Measurements from ENCODE around the gene PTPRG. TPM values are rescaled to one million over a fixed set of nuclear protein-coding genes. Genes with fewer than 3 reads are reported as not detected.

Gene PTPRG
- total and polyA plus RNA-seq, 2 experiments from 2014 or later: 24.4 to 131 TPM

DNA sequence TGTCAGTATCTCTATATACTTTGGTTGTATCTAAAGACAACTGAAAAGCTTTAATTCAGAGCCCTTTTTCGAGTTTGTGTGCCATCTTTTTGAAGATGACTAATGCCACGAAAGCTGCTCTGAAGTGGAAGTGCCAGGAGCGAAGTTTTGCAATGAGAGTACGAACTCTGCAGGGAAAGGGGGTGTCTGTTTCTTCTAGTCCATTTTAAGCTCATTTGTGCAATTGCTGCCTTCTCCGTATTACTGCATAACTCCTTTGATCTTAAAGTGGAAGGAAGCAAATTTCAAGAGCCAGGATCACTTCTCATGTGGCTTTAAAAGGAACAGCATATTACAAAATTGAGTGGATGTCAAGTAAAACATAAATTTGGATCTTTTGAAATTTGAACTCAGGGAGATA is 566.7 kb downstream of the PTPRG start (continued):
- TF ChIP-seq, protein P1, sequence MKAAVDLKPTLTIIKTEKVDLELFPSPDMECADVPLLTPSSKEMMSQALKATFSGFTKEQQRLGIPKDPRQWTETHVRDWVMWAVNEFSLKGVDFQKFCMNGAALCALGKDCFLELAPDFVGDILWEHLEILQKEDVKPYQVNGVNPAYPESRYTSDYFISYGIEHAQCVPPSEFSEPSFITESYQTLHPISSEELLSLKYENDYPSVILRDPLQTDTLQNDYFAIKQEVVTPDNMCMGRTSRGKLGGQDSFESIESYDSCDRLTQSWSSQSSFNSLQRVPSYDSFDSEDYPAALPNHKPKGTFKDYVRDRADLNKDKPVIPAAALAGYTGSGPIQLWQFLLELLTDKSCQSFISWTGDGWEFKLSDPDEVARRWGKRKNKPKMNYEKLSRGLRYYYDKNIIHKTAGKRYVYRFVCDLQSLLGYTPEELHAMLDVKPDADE (IDR thresholded peaks at IDR 0.05): no peak
- TF ChIP-seq CREB1 (CRISPR knock-in tag; IDR thresholded peaks at IDR 0.05; ENCODE audit: low read depth) (no peak), EZH2 (IDR thresholded peaks at IDR 0.05; ENCODE audit: low read depth, unreplicated experiment) (no peak)

DNA sequence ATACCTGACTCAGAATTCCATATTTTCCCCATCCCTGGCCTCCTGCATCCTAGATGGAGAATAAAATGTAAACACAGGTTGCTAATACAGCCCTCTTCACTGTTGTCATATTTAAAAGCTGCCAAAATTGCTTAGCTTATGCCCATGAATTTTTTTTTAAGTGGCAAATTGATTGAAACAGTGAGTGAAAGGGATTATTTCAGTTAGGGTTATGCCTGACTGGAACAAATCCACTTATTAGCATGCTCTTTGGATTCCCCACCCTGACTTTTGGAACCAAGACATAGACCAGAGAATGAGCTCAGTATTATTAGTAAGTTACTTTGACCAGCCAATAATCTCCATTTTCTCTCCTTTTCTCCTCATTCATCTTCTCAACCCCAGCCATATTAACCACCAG is 567.3 kb downstream of the PTPRG start:
- Histone ChIP-seq H3K9me2 (ENCODE audit: insufficient read depth) (no peaks in the 10 kb centered on the region), H3K4me1 (ENCODE audit: insufficient read depth) (no peaks in the 10 kb centered on the region; the same call in 1 of the 2 replicates), H2AFZ (no peak overlapping the region), H4K20me1 (replicated peaks; ENCODE audit: insufficient read depth) (no peaks in the 10 kb centered on the region; the same call in 1 of the 2 replicates), H3K79me2 (replicated peaks; ENCODE audit: insufficient read depth) (0 out of 2 replicates have a peak, but pooled peaks cover 7% of the 10 kb centered on the region), H3K4me3 (no peak overlapping the region), H3K27ac (ENCODE audit: low read depth) (no peak overlapping the region), H3K36me3 (ENCODE audit: insufficient read depth) (no peaks in the 10 kb centered on the region), H3F3A (replicated peaks; ENCODE audit: low read depth) (no peaks in the 10 kb centered on the region), H3K27me3 (ENCODE audit: insufficient read depth) (no peaks in the 10 kb centered on the region), H3K4me2 (no peak overlapping the region)
- Mint-ChIP-seq H3K27ac (no peak overlapping the region), H3K4me3 (no peak overlapping the region), H3K4me1 (peaks cover 16% of the 10 kb centered on the region; the same call in 2 of the 3 replicates), H3K9me3 (no peaks in the 10 kb centered on the region), H3K36me3 (ENCODE audit: low read depth) (peaks cover 10% of the 10 kb centered on the region; the same call in 2 of the 3 replicates), H3K27me3 (ENCODE audit: insufficient read depth, low read depth, poor library complexity) (peaks cover 1% of the 10 kb centered on the region)
- DNase-seq (ENCODE audit: low spot score) (no peak), ATAC-seq (no peak)
- TF ChIP-seq, protein P2, sequence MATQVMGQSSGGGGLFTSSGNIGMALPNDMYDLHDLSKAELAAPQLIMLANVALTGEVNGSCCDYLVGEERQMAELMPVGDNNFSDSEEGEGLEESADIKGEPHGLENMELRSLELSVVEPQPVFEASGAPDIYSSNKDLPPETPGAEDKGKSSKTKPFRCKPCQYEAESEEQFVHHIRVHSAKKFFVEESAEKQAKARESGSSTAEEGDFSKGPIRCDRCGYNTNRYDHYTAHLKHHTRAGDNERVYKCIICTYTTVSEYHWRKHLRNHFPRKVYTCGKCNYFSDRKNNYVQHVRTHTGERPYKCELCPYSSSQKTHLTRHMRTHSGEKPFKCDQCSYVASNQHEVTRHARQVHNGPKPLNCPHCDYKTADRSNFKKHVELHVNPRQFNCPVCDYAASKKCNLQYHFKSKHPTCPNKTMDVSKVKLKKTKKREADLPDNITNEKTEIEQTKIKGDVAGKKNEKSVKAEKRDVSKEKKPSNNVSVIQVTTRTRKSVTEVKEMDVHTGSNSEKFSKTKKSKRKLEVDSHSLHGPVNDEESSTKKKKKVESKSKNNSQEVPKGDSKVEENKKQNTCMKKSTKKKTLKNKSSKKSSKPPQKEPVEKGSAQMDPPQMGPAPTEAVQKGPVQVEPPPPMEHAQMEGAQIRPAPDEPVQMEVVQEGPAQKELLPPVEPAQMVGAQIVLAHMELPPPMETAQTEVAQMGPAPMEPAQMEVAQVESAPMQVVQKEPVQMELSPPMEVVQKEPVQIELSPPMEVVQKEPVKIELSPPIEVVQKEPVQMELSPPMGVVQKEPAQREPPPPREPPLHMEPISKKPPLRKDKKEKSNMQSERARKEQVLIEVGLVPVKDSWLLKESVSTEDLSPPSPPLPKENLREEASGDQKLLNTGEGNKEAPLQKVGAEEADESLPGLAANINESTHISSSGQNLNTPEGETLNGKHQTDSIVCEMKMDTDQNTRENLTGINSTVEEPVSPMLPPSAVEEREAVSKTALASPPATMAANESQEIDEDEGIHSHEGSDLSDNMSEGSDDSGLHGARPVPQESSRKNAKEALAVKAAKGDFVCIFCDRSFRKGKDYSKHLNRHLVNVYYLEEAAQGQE (IDR thresholded peaks at IDR 0.05; ENCODE audit: unreplicated experiment): no peak
- TF ChIP-seq NANOG (IDR thresholded peaks at IDR 0.05; ENCODE audit: borderline replicate concordance) (no peak), ZNF114 (CRISPR knock-in tag; IDR thresholded peaks at IDR 0.05) (no peak), CREB1 (CRISPR knock-in tag; IDR thresholded peaks at IDR 0.05; ENCODE audit: low read depth) (no peak), POLR2AphosphoS5 (IDR thresholded peaks at IDR 0.05; ENCODE audit: low read depth) (no peak), EZH2phosphoT487 (IDR thresholded peaks at IDR 0.05; ENCODE audit: unreplicated experiment) (no peak), JUNB (IDR thresholded peaks at IDR 0.05; ENCODE audit: unreplicated experiment) (no peak), ZNF331 (CRISPR knock-in tag; IDR thresholded peaks at IDR 0.05; ENCODE audit: low read depth) (no peak), EZH2 (IDR thresholded peaks at IDR 0.05; ENCODE audit: low read depth, unreplicated experiment) (no peak), STAT1 (IDR thresholded peaks at IDR 0.05; ENCODE audit: unreplicated experiment) (no peak)
- TF ChIP-seq, protein P1 (IDR thresholded peaks at IDR 0.05): no peak
- TF ChIP-seq, protein P3, sequence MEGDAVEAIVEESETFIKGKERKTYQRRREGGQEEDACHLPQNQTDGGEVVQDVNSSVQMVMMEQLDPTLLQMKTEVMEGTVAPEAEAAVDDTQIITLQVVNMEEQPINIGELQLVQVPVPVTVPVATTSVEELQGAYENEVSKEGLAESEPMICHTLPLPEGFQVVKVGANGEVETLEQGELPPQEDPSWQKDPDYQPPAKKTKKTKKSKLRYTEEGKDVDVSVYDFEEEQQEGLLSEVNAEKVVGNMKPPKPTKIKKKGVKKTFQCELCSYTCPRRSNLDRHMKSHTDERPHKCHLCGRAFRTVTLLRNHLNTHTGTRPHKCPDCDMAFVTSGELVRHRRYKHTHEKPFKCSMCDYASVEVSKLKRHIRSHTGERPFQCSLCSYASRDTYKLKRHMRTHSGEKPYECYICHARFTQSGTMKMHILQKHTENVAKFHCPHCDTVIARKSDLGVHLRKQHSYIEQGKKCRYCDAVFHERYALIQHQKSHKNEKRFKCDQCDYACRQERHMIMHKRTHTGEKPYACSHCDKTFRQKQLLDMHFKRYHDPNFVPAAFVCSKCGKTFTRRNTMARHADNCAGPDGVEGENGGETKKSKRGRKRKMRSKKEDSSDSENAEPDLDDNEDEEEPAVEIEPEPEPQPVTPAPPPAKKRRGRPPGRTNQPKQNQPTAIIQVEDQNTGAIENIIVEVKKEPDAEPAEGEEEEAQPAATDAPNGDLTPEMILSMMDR (conservative IDR thresholded peaks at IDR 0.05; ENCODE audit: low read depth in 2 of 2): no peak

Measured in GM23338 (cell line).